Stomach (tissue), 9 donors: ENCODE measurements around the gene ANKS1B. TPM values are rescaled to one million over a fixed set of nuclear protein-coding genes. Genes with fewer than 3 reads are reported as not detected.

Source experiments
- DNase-seq, 2 donors: peaks; one replicate each; pipeline versions ENCODE4 v3.0.0 to v3.0.0-alpha.2; 2013 to 2019
- H3K27ac ChIP-seq, 5 donors: fragments of 200-600 bp in 4 of 5; sonication (generic) in 4 of 5; one replicate each; pipeline ENCODE4 v1.5.1; 2013 to 2019; ENCODE audit warnings: mild to moderate bottlenecking in 1 of 5, moderate library complexity in 1 of 5
- H3K27me3 ChIP-seq, 3 donors: fragments of 200-600 bp; sonication (generic); one replicate each; pipeline ENCODE4 v1.5.1; 2017 to 2019; ENCODE audit warnings: mixed run types in 1 of 3
- H3K36me3 ChIP-seq, 4 donors: fragments of 200-600 bp; sonication (generic); 1 replicate in 3 of 4; 2 replicates in 1 of 4; pipeline ENCODE4 v1.5.1; 2016 to 2019
- H3K4me1 ChIP-seq, 4 donors: fragments of 200-600 bp; sonication (generic); one replicate each; pipeline ENCODE4 v1.5.1; 2016 to 2019
- H3K4me3 ChIP-seq, 4 donors: fragments of 200-600 bp; sonication (generic) in 3 of 4; one replicate each; pipeline ENCODE4 v1.5.1; 2016 to 2019; ENCODE audit warnings: mild to moderate bottlenecking in 1 of 4
- H3K9me3 ChIP-seq, 4 donors: fragments of 200-600 bp; sonication (generic); one replicate each; pipeline ENCODE4 v1.5.1; 2016 to 2019
- EP300 ChIP-seq: sonication (generic); formaldehyde crosslinking; IDR thresholded peaks from one replicate; pipeline ENCODE4 v1.6.1; 2017; ENCODE audit warnings: antibody characterized with exemption
- POLR2A ChIP-seq, 4 donors: fragments of 450-650 bp; IDR thresholded peaks; one replicate each; pipeline ENCODE4 v1.6.1; 2016; ENCODE audit warnings: antibody characterized with exemption in 4 of 4, control low read depth in 2 of 4, mild to moderate bottlenecking in 1 of 4, moderate library complexity in 1 of 4
- POLR2AphosphoS5 ChIP-seq, 3 donors: sonication (generic); formaldehyde crosslinking; IDR thresholded peaks; one replicate each; pipeline ENCODE4 v1.6.1; 2016; ENCODE audit warnings: antibody characterized with exemption in 3 of 3
- WGBS, 5 donors: extraction: QIAGEN DNeasy Blood & Tissue Kit in 3 of 5; methylation state at CpG; one replicate each; pipeline versions ENCODE4 v1.1.5 to v1.1.7; 2013 to 2018; 5-methylcytosine and 5-hydroxymethylcytosine counted together
- intact Hi-C: fragments of 100-400 bp; cut with DNase I; formaldehyde crosslinking; loops from one replicate; pipeline ENCODE4 v1.15.1; 2023; ENCODE audit warnings: low total_unique reads
- polyA plus RNA-seq, 3 donors: library from polyadenylated mRNA; stranded (reverse); fragments of 200-250 nt; gene quantifications; one replicate each; pipeline ENCODE4 v1.2.3, GENCODE V29; 2013
- total RNA-seq, 5 donors: library from RNA; depleted of rRNA; stranded (reverse); fragments of >200 nt; gene quantifications; one replicate each; pipeline versions ENCODE4 v1.1.0 to v1.2.3, GENCODE V29; 2014 to 2016
- TF ChIP-seq, protein P1 (sequence below), 7 experiments: fragments of 450-650 bp in 4 of 7; fragments of 200-600 bp in 3 of 7; sonication (generic) in 3 of 7; IDR thresholded peaks; one replicate each; pipeline ENCODE4 v1.5.1; 2016 to 2019; ENCODE audit warnings: antibody characterized with exemption in 7 of 7, control low read depth in 2 of 7, mild to moderate bottlenecking in 1 of 7
- donor health status: healthy with polysubstance abuse.
- donor health status: Bipolar disorder and iron deficiency.
- donor health status: healthy.

Gene ANKS1B
- total and polyA plus RNA-seq, 8 donors: 0.73 to 26.8 (median 2.2) TPM; not detected in 2

DNA sequence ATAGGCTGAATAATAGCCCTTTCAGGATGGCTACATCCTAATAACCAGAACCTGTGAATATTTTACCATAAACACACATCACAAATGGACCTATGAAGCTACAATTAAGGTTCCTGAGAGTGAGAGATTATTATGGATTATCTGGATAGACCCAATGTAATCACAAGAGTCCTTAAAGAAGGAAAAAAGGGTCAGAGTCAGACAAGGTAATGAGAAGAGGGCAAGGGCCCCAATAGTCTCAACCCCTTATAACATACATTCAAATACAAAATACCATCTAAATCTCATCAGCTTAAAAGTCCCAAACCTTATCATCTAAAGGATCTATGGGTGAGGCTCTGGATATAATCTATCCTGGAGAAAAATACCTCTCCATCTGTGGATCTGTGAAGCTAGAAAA is 272.5 kb downstream of the ANKS1B start:
- no peaks in the 10 kb centered on the region for H3K4me1 ChIP-seq
- intact Hi-C loops: no loop called here
- no peak overlapping the region for H3K4me3 ChIP-seq
- no peaks in the 10 kb centered on the region for H3K36me3 ChIP-seq
- no peak for DNase-seq
- no peak overlapping the region for H3K27ac ChIP-seq
- H3K27me3 ChIP-seq: no peaks in the 10 kb centered on the region
- TF ChIP-seq POLR2AphosphoS5 (IDR thresholded peaks at IDR 0.05) (no peak), EP300 (no peak), POLR2A (IDR thresholded peaks at IDR 0.05) (no peak)
- TF ChIP-seq, protein P1, sequence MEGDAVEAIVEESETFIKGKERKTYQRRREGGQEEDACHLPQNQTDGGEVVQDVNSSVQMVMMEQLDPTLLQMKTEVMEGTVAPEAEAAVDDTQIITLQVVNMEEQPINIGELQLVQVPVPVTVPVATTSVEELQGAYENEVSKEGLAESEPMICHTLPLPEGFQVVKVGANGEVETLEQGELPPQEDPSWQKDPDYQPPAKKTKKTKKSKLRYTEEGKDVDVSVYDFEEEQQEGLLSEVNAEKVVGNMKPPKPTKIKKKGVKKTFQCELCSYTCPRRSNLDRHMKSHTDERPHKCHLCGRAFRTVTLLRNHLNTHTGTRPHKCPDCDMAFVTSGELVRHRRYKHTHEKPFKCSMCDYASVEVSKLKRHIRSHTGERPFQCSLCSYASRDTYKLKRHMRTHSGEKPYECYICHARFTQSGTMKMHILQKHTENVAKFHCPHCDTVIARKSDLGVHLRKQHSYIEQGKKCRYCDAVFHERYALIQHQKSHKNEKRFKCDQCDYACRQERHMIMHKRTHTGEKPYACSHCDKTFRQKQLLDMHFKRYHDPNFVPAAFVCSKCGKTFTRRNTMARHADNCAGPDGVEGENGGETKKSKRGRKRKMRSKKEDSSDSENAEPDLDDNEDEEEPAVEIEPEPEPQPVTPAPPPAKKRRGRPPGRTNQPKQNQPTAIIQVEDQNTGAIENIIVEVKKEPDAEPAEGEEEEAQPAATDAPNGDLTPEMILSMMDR (IDR thresholded peaks at IDR 0.05): no peak
- peaks cover 0 to 10% (median 0%) of the 10 kb centered on the region in 4 donors for H3K9me3 ChIP-seq

DNA sequence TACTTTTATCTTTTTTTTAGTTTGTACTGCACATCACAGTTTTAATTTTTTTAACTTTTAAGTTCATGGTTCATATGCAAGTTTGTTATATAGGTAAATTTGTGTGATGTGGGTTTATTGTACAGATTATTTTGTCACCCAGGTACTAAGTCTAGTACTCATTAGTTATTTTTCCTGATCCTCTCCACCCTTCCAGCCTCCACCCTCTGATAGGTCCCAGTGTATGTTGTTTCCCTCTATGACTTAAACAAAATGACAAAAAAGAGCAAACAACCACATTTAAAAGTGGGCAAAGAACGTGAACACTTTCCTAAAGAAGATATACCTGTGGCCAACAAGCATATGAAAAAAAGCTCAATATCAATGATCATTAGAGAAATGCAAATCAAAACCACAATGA is 273.5 kb downstream of the ANKS1B start:
- Histone ChIP-seq H3K27me3 (no peaks in the 10 kb centered on the region), H3K4me3 (no peak overlapping the region), H3K36me3 (no peaks in the 10 kb centered on the region), H3K4me1 (no peaks in the 10 kb centered on the region), H3K27ac (no peak overlapping the region), H3K9me3 (peaks cover 0 to 10% (median 0%) of the 10 kb centered on the region in 4 donors)
- WGBS, 5 donors: 65 to 84% (median 77%) methylated on average over 1 of the region's 1 CpG
- TF ChIP-seq, protein P1 (IDR thresholded peaks at IDR 0.05): no peak
- TF ChIP-seq POLR2A (IDR thresholded peaks at IDR 0.05) (no peak), POLR2AphosphoS5 (IDR thresholded peaks at IDR 0.05) (no peak), EP300 (no peak)
- intact Hi-C loops: no loop called here
- no peak for DNase-seq

DNA sequence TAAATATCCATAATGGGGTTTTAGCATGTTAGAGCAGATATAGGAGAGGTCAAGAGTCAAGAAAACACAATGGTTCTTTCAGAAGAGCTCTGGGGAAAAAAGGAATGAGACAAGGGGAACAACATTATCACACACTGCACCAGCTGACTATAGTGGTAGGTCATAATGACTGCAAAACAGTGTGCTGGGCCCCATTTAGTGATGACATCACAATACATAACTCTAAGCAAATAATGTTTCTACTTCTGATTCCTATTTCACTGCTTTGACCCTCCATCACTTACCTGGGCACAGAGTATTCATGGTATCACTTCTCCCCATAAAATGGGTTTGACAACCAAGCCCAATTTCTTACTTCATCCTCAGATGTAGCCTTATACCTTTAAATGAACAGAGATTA is 275.1 kb downstream of the ANKS1B start:
- TF ChIP-seq, protein P1 (IDR thresholded peaks at IDR 0.05): no peak
- TF ChIP-seq POLR2AphosphoS5 (IDR thresholded peaks at IDR 0.05) (no peak), POLR2A (IDR thresholded peaks at IDR 0.05) (no peak), EP300 (no peak)
- H3K27ac ChIP-seq: no peak overlapping the region
- DNase-seq: no peak
- no peak overlapping the region for H3K4me3 ChIP-seq
- no peaks in the 10 kb centered on the region for H3K36me3 ChIP-seq
- H3K27me3 ChIP-seq: no peaks in the 10 kb centered on the region
- intact Hi-C loops: no loop called here
- H3K9me3 ChIP-seq: peaks cover 0 to 10% (median 0%) of the 10 kb centered on the region in 4 donors
- H3K4me1 ChIP-seq: no peaks in the 10 kb centered on the region

DNA sequence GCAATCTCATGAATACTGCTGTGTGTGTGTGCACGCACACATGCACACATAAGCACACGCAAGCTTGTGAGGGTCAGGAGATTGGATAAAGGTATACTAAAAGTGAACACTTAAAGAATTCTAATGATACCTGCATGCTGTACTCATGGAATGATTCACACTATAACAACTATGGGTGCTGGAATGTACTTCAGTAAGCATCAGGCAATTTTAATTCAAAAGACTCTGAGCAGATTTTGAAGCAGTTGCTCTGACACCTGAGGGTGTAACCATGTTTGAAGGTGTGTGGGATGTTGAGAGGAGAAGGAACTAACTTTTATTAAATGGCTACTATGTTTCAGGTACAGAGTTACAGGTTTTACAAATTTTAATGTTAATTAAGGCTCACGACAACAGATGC is 275.6 kb downstream of the ANKS1B start:
- TF ChIP-seq, protein P1 (IDR thresholded peaks at IDR 0.05): no peak
- TF ChIP-seq POLR2AphosphoS5 (IDR thresholded peaks at IDR 0.05) (no peak), EP300 (no peak), POLR2A (IDR thresholded peaks at IDR 0.05) (no peak)
- 91 to 95% (median 93%) methylated on average over 3 of the region's 3 CpGs for WGBS, 5 donors
- peaks cover 0 to 10% (median 0%) of the 10 kb centered on the region in 4 donors for H3K9me3 ChIP-seq
- no peaks in the 10 kb centered on the region for H3K36me3 ChIP-seq
- no peak overlapping the region for H3K27ac ChIP-seq
- intact Hi-C loops: no loop called here
- H3K4me3 ChIP-seq: no peak overlapping the region
- H3K27me3 ChIP-seq: no peaks in the 10 kb centered on the region
- DNase-seq: no peak
- no peaks in the 10 kb centered on the region for H3K4me1 ChIP-seq
